Ammon's horn (tissue), 1 donor: ENCODE measurements around the gene ASIC2.
A peak's percentile ranks its signal among the peaks of the same experiment; 100 is the strongest.

Experiments used
- DNase-seq: peaks from one replicate; pipeline ENCODE4 v3.0.0-alpha.2; 2016; ENCODE audit warnings: low spot score

ASIC2 gene

GRCh38 chr17:33057564-33057963, 235.5 kb downstream of the ASIC2 start:
- DNase-seq, result no peak

DNA sequence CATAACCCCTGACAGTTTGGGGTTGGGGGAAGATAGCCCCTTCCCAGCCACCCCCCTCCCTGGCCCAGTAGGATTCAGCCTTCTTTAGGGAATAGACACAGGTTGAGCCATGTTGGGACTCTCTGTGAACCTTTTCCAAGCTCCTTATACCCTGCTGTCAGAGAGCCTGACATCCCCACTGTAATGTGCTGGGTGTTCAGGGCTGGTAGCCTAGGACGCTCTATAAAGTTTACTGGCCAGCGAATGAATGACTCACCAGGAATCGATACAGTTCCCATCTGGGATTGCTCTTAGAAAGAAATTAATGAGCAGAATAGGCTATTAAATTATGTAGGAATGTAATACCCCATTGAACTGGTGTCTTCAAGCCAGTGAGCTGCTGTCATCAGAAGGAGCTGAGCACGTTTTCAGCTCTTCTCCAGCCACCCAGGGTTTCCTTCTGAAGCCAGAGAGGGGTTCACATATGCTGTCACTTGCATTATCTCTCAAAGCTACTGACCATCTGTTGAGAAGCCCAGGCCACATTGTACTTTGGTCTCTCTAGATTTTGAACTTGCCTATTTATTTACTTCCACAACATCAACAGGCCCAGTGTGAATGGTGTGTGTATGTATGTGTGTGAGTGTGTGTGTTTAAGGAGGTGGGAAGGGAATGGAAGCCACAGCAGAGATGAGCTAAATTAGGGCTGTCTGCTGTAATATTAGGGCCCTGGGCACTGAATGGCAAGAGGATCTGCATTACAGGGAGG, 236.5 kb downstream of the ASIC2 start:
- DNase-seq, result no peak

DNA sequence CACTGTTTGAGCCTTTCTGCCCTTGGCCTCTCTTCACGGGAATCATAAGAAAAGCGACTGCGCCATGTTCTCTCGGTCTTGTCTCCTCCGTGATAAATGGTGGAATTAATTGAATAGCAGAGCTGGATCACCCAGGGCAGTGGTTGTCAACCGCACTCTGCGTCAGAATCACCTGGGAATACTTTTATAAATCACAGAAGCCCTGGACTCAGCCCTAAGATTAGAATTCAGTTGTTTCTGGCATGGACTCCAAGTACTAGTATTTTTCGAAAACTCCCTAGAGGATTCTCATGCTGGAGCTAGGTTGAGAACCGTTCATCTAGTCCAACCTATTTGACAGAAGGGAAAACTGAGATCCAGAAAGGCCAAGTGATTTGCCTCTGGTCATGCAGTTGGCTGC, 237.3 kb downstream of the ASIC2 start:
- no peak for DNase-seq

DNA sequence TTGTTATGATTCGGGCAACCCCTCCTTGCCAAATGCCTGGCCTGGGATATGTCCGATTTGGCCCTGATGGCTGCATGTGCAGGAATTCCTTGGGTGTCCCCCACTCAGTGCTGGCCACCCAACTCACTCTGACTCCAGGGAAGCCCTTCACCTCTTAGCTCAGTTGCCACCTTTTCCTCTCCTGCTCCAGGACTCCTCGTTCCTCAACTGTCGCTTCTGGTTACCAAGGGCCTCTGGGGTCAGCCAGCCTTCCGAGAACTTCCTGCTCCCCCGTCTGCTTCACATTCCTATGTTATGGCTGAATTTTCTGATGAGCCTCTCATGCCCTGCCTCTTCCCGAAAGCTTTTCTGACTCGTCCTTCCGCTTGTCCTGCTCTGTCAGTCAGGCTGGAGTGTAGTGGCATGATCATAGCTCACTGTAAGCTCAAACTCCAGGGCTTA, 237.9 kb downstream of the ASIC2 start:
- no peak for DNase-seq

GRCh38 chr17:33054412-33054811, 238.7 kb downstream of the ASIC2 start:
- DNase-seq, result no peak

DNA sequence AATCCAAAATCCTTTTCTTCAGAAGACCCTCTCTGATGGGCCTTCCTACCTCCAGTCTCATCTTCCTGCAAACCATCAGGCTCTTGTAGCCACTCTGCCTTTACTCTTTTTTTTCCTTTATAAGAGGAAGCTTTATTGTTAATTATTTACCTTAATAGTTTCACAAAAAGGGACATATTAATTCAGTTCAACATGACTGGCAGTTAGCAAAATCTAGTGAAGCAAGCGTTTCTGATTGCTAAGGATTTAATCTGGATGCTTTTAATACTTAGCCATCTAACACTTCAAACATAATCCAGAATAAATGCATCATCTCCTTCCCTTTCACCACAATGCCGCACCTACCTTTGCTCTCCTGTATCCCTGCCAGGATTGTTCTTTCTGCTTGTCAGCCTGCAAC, 239.4 kb downstream of the ASIC2 start:
- no peak for DNase-seq

DNA sequence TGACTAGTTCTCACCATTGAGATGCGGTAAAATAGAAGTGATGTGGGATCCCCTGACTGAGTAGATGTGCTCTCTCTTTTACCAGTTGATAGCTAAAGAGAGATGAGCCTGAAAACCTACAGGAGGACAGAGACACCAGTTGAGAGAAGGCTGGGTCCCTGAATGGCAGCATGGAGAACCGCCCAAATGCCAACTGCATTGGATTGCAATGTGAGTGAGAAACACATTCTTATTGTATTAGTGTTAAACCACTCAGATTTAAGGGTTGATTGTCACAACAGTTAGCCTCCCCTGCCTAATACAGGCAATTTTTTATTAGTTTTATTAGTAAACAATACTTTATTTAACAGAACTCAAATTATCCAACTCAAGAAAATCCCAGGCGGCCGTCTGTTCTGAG, 240.2 kb downstream of the ASIC2 start:
- no peak for DNase-seq

DNA sequence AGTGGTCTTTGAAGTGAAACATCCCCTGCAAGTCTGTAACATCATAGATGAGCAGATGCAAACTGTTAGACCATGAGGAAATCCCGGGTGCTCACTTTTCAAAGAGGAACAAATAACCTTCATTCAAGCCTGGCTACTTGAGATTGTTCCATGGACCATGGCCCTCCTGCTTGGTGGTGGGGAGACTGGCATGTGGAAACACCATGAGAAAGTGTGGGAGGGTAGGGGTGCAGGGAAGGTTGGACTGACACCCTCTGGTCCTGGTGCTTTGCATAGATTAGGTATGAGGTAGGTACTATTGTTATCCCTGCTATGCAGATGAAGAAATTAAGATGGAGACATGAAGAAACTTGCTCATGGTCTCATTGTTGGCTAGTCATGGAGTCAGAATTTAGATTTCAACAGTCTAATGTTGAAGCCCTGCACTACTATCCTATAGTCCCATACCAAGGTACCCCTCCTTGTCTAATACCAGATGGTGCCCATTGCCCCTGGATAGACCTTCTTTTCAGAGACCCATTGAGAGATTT, 242.4 kb downstream of the ASIC2 start:
- DNase-seq, result no peak

- peak; percentile 24 for DNase-seq
These were observed 243.2 kb downstream of the ASIC2 start for GRCh38 chr17:33049781-33050414.

GRCh38 chr17:33046361-33047255, 246.5 kb downstream of the ASIC2 start:
- DNase-seq, result no peak

DNA sequence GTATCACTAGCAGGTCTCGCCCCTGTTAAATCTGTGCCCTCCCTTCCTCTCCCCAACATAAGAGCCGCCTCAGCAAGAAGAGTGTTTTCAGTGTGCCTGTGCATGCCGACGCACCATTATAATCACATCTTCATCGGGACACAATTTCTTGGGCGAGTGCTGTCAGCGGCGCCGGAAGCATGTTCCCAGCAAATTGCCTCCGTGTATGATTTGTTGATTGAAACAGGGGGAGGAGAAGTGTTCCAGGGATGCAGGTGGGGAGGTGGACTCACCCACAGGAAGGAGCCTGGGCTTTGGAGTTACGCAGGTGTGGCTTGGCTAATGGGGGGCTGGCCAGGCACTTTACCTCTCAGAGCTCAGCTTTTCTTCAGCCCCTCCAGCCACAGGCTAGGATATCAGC, 247.9 kb downstream of the ASIC2 start:
- no peak for DNase-seq

GRCh38 chr17:33044771-33045170, 248.3 kb downstream of the ASIC2 start:
- DNase-seq, result no peak

DNA sequence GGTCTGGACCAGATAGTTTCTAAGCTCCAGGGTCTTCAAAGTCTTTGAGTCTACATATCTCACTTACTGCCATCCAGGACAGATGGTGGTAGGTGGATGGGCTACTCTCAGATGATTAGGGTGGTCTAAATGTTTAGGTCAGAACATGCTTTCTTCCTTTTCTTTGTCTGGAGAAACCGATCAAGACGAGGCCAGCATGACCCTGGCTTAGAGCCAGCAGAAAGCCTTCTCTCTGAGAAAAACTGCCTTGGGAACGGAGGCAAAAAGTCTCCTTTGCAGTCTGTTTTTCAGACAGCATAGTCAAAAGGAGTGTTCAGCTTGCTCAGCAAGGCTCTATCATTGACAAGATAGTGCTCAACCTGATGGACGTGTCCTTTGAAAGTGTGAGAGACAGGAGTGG, 252.6 kb downstream of the ASIC2 start:
- DNase-seq, result no peak

DNA sequence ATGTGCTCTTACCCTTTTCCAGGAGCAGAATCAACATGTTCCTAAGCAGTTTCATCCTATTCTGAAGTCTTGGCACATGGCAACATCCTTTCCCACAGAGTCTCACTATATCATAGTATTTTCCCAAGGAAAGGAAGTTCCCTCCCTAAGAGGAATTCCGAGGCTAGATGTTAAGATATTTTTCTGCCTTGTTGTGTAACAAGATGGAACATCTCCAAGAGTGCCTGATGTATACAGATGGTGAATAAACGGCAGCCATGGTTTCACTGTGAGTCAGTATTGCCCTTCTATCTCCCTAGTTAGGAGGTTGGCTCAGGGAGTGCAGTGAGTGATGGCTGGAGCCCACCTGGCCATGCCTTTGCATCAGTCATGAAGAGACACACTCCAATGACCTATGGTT, 253.2 kb downstream of the ASIC2 start:
- DNase-seq, result no peak

DNA sequence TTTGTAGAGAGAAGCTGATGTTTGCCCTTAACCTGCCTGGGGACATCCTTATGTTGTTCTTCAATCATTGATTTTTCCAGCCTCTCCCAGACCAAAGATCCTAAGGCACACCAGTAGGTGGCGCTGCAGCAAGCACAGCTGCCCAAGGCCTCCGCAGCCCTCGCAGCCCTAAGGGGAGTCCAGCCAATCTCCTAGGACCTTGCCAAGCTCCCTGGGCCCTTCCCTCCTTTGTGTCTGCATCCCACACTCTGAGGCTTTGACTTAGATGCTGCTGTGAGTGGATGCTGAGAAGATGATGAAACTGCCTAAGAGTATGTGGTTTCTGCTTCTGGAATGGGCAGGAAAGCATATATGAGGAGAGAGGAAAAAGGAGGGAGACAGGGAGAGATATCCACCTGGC, 254.4 kb downstream of the ASIC2 start:
- peak; percentile 48 for DNase-seq

DNA sequence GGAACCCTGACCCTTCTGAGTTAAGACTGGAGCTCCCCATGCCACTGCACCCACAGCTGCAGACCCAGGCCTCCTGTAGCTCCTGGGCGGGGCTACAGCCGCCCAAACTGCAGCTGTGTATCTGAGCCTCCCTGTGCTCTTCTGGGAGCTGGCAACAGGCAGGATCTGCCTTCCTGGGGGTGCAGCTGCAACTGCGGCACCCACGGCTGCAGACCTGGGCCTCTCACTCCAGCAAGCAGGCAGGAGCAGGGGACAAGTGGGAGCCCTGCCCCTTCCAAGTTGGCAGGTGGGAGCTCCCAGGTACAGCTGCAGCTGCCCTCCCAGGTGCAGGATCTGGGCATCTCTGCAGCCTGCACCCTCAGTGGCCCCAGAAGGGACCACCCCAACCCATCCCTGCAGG, 259.9 kb downstream of the ASIC2 start:
- no peak for DNase-seq

DNA sequence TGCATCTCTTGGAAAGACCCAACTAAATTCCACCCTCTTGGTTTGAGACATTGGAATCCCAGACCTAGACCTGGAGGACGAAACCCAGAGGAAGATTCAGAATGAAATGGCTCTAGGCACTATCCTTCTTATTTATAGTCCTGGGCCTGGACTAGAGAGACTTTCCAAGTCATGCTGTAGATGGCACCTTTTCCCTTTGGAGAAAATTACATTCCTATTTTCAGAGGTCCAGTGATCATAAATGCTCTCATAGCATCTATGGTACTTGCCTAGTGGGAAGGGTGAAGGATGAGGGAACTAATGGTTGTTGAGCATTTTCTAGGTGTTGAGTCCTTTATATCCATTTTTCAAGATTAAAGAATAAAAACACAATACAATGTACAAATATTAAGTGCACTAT, 264.3 kb downstream of the ASIC2 start:
- no peak for DNase-seq

GRCh38 chr17:33028061-33028460, 265.0 kb downstream of the ASIC2 start:
- no peak for DNase-seq

DNA sequence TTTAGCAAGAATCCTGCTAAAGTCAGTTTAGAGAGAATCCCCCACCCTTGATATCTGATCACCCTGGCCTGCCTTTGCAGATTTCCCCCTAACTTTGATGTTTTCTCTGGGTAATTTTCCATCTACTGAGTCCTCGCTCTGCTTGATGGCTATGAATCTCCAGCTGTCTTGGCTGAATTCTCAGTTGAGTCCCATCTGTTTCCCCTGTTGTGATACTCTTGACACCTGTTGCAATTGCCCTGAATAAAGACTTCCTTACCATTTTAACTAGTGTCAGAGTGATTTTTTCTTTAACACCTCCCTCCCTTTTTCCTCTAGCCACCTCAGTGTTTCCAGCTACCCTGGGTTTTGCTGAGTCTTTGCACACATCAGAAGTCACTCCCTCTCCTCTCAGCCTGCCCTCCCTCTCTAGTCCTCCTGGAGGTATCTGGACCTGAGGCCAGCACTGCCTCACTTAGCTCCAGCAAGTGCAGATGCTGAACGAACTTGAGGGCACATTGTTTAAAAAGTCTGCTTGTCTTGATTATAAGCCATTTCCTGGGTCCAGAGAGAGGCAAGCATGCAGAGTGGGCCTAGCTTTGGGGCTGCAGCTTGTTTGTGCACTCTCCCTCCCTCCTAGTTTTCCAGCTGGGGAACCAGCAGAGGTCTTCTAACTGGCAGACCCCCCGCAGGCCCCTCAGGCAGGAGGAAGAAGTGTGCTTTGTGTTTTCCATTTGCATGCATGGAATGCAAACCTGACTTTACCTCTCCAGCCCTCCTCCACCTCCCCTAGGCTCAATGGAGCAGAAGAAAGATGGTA, 268.2 kb downstream of the ASIC2 start:
- no peak for DNase-seq

DNA sequence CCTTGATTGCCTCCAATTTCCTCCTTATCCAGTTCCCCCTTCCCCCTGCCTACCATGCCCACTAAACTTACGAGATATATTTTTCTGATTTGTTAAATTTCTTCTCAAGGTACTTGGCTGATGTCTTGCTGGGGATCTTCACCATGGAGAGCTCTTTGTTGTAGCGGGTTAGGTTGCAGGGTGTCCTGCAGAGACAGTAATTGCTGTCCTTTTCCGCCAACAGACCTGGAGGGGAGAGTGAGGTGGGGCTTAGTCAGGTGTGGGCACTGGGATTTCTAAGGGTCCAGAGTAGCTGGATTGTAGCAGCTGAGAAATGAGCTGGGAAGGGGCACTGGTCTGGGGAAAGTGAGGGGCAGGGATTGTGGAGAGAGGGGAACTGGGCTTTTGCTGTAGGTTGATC, 269.3 kb downstream of the ASIC2 start:
- no peak for DNase-seq

DNA sequence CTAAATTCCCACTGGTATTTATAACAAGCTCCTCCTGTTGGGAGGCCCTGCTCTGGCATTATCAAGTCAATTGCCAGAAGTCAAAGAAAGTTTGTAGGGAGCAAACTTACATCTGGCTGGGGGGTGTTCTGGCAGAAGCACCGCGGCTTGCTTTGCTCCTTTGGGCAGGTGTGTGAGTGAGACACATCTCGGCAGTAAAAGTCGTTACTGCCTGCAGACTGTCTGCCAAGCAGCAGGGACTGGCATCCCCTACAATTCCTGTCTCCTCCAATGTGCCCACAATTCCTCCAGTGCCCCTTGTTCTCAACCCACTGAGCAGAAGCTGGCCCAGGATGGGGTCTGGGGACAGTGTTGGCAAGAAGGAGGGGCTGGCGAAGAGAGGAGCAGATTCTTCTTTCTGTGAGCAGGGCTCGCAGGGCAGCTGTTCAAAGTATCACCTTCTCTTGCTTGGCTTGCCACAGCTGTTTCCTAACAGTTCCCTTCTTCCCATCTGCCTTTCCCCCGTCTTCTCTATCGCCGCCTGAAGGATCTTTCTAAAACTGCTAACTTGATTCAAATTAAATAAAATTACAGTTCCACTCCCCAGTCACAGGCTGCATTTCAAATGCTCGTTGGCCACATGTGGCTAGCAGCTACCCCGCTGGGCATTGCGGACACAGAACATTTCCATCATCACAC, 271.2 kb downstream of the ASIC2 start:
- no peak for DNase-seq
